ENCODE measurements around the gene EP300.

GRCh38 chr22:41226723-41227655 lies 134.6 kb downstream of the EP300 start:
- TF ChIP-seq SNAI2 (CRISPR knock-in tag; IDR thresholded peaks at IDR 0.05) (no peak), PPARA (CRISPR knock-in tag; IDR thresholded peaks at IDR 0.05; ENCODE audit: borderline replicate concordance) (no peak)

Measured in SK-N-SH treated with all-trans-retinoic acid at 6 μM for 48 hours (cell line).